A549 treated with DMSO at 1 μM for 4 hours (cell line): ENCODE results near the gene CELF5. TPM values are rescaled to one million over a fixed set of nuclear protein-coding genes. Genes with fewer than 3 reads are reported as not detected.

Source experiments
- total RNA-seq: library from RNA; stranded (reverse); fragments of 200-300 nt; extraction: Qiagen RNA extraction; gene quantifications from 5 replicates; pipeline ENCODE4 v1.2.3, GENCODE V29; 2022; ENCODE audit warnings: low read depth

The CELF5 gene
- total RNA-seq = 0.45 to 0.75 TPM (median 0.56 TPM) in 5 replicates

GRCh38 chr19:3224346-3225168 is at the start of gene CELF5:
Gene CELF5 (plus strand): TSS chr19:3224661. CDS start chr19:3224740, 79 bp downstream.

GRCh38 chr19:3178377-3178972 is 46.0 kb upstream of the CELF5 start, which contains the start of gene S1PR4:
Gene S1PR4 (plus strand): TSS chr19:3178769. CDS start chr19:3178793, 24 bp downstream.

GRCh38 chr19:3185461-3186159 is 38.9 kb upstream of the CELF5 start, which contains the start of gene NCLN:
Gene NCLN (plus strand): TSS chr19:3185930. CDS start chr19:3186031, 101 bp downstream.

Other genes with a start within 250 kb of the CELF5 start
- 4.1 to 6.1 TPM (median 5.0 TPM) in 5 replicates for gene TLE6, start 247.1 kb upstream of the CELF5 start, total RNA-seq
- gene TLE2, start 195.4 kb upstream of the CELF5 start, total RNA-seq = 2.2 to 3.3 TPM (median 2.5 TPM) in 5 replicates
- gene TLE5, start 162.2 kb upstream of the CELF5 start, total RNA-seq = 189 to 253 TPM (median 225 TPM) in 5 replicates
- 31.5 to 36.8 TPM (median 33.2 TPM) in 5 replicates for gene GNA11, start 130.3 kb upstream of the CELF5 start, total RNA-seq
- gene GNA15, start 88.6 kb upstream of the CELF5 start, total RNA-seq = 0.08 to 0.11 TPM (median 0.09 TPM) in 4 of 5 replicates, not detected in the other
- 0.11 to 0.20 TPM (median 0.17 TPM) in 4 of 5 replicates, not detected in the other for gene S1PR4, start 45.9 kb upstream of the CELF5 start, total RNA-seq
- 63.3 to 92.7 TPM (median 83.7 TPM) in 5 replicates for gene NCLN, start 38.7 kb upstream of the CELF5 start, total RNA-seq
- 33.9 to 51.5 TPM (median 40.4 TPM) in 5 replicates for gene NFIC, start 141.9 kb downstream of the CELF5 start, total RNA-seq